HUDEP-2 (cell line): Measurements from ENCODE around the gene IQCN.

Experiments
- DNase-seq, 76 experiments: peaks; one replicate each; lab custom pipeline; 2025; ENCODE audit not compliant: unreplicated experiment in 76 of 76; lab: John Stamatoyannopoulos, UW

IQCN gene

DNA sequence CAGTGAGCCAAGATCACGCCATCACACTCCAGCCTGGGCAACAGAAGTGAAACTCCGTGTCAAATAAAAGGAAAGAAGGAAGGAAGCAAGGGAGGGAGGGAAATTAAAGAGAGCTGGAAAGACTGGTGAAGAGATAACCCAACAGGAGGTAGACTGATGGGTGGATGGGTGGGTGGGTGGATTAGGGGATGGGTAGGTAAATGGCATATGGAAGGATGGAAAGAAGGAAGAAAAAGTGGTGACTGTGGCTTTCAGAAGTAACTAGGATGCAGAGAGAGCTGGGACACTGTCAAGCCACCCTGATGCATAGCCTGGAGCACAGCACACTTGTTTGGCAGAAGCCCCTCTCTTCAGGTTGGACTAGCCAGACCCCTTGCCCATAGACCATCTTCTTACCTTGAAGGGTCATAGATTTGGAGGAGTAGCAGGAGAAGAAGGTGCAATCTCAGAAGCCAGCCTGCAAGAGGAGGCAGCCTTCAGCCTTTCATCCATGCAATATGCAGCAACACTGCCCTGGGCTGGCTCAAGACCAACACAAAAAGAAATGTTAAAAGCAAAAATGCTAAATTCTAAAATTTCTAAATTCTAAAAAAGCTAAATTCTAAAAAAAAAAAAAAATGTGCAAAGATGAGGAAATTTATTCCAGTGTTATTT, 5.1 kb downstream of the IQCN start:
- DNase-seq: no peak

DNA sequence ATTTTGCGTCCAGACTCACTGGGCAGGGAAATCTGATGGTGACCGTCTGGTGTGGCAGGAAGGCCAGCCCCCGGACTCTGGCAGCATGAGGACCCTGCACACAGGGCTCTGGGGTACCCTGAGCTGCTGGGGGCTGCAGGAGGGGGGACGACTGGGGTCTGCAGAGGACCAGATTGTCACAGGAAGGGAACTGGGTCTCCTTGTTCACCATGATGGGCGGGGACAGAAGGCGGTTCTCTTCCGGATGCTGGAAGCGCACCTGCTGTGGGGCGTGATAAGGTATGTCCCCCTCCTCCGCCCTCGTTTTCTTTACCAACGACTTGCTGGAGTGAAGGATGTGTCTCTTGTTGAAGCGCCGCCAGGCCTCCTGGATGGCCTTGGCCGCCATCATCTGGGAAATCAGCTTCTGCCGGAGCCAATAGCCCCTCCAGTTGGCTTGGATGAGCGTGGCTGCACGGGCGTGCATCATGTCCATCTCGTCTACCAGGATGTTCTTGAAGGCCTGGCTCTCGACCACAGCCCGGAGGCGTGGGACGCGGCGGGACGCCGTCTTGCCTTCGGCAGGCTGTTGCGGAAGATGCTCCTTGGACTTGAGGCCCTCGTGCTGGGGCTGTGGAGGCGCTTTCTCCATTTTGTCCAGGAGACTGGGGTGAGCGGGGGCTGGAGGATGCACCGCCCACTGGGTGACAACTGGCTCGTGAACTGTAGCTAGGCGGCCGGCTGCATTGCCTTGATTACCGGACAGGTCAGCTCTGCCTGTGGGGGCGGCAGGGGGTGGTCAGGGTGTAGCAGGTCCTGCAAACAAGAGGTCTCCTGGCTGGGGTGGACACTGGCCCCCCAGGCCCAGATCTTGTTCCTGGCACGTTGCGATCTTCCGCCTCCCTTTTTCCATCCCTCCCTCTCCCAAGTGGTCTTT, 7.2 kb downstream of the IQCN start:
- DNase-seq: no peak

DNA sequence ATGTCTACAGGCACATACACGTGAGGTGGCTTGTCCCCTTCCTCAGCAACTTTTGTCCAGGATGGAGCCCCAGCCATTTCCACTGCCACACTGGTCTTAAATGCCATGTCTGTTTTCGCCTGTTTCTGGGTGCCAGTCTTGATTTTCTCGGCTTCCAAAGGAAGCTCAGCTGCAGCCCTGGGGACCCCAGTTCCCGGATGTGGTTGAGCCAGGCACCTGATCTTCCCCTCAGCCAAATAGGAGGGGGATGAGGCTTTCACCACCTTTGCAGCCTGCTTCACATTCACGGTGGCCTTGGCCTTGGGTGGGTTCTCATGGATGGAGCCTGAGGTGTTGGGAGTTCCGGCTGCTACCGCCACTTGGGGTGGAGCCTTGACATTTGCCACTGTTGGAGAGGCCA, 8.7 kb downstream of the IQCN start:
- DNase-seq: no peak

DNA sequence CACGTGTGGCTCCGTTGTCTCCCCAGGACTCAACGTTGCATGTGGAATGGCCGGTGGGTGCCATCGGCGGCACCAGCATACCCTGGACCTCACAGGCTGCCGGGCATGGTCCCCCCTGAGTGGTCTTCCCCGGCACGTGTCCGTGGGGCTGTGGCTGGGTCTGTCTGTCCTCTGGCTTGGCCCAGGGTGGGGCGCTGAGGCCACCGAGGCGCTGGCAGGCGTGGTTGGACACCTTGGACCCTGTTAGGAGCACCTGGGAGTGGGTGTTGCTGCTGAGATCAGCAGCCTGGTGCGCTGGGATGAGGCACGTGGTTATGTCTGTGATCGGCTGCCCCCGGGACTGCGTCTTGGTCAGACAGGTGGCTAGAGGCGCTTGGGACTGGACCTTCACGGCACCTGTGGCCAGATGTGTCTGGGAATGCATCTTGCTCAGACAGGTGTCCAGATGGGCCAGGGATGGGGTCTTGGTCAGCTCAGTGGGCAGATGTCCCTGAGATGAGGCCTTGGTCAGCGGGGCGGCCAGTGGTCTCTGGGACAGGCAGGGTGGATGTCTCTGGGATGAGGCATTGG, 9.2 kb downstream of the IQCN start:
- DNase-seq: no peak

DNA sequence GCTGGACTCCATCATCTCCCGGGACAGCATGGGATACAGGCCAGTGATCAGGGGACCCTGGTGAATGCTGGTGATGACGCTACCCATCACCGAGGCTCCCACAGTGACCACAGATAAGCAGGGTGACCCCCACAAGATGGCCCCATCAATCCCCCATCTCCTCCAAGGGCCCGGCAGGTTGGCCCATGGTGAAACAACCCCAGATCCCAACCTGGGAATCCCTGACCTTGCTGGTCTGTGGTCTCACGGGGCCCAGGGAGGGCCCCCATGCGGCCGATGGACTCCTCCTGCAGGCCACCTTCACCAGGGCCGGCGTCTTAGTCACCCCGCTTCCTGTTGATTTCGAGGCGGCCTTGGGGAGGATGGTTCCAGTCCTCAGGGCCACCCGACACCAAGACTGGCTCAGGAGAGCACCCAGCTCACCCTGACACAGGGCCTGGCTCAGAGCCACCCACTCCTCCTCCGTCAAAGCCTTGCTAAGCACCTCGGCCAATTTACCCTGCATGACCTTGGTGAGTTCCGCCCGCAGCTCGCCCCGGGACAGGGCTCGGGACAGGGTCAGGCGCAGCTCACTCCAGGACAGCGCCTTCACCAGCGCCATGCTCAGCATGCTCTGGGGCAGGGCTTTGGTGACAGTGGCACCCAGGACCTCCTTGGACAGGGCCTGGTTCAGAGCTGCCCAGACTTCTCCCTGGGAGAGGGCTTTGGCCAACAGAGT, 10.0 kb downstream of the IQCN start:
- no peak for DNase-seq

DNA sequence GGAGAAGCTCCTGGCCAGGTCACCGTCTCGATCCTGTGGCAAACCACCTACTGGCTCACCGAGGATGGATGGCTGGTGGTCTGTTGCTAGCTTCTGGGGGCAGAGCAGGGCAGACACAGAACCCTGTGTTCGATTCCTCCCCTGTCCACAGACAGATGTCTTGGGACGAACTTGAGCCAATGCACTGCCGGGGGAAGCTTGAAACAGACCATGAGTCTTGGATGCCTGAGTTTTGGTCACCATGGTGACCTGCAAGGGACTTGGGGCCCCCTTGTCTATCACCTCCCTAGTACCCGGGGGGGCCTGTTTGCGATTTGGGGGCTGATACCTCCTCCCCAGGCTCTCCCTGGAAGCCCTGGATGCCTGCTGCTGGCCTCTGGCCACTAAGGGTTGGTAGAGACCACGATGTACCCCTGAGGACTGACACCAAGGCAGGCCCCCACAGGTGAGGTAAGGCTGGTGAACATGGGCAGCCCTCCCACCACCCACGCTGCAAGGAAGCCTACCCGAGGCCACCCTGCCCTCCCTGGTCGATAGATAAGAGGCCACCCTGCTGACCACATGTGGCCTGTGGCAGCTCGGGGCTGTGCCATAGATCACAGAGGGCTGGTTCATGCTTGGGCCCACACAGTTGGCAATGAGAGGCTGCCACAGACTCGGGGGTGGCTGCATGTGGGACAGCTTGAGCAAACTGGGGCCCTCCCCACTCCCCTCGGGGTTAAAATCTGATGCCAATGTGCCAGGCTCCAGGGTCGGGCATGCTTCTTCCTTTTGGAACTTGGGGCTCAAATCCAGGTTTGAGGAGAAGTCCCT, 10.7 kb downstream of the IQCN start:
- DNase-seq: no peak

DNA sequence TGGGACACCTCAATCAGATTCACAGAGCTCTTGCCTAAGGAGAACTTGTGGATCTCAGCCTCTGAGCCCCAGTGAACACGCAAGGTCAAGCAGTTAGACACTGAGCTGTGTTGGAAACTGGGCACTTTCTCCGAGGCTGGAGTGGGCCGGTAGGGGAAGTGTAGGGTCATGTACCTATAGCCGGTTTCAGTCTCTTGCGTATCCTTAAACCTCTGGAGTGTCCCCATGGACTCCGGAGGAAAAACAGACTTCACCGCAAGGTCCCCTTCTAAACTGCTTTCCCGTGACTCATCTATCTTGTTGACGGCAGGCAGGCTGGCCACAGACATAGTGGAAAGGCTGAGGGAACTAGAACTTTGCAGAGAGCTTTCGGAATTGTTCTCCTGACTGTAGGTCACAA, 11.3 kb downstream of the IQCN start:
- no peak for DNase-seq

DNA sequence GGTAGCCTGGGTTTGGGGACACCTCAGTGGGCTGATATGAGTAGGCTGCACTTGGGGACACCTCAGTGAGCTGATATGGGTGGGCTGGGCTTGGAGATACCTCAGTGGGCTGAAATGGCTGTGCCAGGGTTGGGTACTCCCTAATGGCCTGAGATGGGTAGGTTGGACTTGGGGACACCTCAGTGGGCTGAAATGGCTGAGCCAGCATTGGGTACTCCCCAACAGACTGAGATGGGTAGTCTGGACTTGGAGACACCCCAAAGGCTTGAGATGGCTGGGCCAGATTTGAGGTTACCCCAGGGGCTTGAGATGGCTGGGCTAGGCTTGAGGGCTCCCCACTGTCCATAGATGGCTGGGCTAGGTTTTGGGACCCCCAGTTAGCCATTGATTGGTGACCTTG, 12.1 kb downstream of the IQCN start:
- no peak for DNase-seq

DNA sequence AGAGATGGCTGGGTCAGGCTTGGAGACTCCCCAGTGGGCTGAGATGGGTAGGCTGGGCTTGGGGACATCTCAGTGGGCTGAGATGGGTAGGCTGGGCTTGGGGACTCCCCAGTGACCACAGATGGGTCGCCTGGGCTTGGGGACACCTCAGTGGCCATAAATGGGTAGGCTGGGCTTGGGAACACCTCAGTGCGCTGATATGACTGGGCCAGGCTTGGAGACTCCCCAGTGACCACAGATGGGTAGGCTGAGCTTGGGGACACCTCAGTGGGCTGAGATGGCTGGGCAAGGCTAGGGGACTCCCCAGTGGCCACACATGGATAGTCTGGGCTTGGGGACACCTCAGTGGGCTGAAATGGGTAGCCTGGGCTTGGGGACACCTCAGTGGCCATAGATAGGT, 12.8 kb downstream of the IQCN start:
- no peak for DNase-seq

DNA sequence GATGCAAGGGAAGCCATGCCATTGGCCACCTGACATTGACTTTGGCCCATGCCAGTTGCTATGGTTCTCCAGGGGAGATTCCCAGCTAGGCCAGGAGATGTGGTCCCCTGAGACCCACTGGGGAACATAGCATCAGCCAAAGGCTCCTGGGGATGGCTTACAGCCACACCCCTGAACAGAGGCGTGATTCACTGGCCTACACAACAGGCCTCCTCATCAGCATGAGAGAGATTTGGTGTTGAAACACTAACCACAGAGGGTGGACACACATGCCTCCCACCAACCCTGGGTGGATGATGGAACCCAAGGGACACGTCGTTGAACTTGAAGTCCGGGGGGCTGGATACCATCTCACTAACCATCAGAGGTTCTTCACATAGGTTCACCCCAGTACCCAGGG, 14.4 kb downstream of the IQCN start:
- DNase-seq: no peak

DNA sequence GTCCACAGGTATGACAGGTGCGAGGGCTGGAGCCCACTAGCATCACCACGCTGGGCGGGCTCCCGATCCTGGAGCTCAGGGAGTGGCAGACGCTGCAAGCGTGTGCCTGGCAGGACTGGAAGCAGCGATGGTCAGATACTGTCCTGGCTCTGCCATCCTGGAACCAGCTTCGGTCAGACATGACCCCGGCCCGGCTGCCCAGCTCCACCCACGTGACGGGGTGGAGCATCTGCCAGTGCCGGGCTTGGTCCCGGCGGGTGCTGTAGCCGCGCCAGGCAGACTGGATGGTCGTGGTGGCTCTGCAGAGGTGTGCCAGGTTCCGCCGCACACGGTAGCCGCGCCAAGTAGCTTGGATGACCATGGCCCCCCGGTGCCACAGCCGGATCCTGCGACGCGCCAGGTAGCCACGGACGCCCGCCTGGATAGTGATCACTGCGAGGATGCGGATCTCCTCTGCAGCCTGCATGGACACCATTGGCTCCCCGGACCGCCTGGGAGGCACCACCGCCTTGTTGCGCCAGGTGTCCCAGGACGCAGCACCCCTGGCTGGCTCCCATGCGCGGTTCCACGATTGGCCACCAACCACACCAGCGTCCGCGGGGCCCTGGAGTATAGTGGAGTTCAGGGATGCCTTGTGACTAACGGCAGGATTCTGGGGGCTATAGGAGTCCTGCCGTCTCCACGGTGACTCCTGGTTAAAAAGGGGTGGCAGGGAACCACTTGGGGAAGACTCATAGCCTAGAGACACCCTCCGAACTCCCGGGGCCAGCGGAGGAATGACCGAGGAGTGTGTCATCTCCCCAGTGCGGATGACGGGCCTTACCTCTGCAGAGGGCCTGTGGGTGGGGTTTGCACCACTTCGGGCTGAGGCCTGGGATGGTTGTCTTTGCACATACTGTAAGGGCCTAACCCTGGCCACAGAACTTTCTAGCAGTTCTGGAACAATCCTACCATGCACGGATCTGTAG, 16.5 kb downstream of the IQCN start:
- DNase-seq: no peak

DNA sequence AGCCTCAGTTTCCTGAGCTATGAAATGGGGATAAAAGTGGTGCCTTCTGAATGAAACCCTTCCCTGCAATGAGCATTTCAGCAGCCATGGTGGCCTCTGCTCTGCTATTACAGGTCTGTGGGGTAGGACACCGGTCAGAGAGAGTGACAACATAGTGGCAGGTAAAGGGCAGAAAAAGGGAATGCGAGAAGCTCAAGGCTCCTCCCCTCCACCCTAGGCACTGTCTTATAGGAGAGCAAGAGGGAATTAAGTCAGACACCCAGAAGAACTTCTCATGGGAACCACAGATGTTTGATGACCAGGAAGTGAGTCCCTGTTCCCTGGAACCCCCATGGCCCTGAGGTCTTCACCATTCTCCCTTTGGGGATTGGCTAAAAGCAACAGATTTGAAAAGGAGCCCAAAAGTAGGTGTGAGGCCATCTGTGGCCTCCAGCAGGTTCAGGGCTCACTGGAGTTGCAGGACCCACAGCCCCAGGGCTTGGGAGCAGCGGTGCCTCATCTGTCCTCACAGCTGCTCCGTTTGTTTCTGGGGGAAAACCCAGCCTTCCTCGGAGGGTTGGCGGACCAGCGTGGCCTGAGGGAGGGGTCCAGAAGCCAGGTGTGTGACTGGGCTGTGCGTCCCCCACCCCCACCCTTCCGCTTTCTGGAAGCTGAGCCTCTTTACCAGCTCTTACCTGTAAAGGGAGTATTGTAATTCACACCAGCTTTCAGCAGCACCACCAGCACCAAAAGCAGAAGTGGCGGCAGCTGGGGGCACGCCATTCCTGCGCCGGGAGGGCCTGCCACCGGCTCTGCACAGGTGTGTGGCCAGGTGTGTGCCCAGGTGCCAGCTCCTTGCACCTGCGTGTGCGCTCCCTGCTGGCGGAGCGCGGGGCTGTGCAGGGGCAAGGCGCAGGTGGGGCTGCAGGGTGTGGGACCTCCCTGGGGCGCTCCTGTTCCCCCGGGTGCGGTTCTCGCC, 19.4 kb downstream of the IQCN start:
- no peak for DNase-seq

DNA sequence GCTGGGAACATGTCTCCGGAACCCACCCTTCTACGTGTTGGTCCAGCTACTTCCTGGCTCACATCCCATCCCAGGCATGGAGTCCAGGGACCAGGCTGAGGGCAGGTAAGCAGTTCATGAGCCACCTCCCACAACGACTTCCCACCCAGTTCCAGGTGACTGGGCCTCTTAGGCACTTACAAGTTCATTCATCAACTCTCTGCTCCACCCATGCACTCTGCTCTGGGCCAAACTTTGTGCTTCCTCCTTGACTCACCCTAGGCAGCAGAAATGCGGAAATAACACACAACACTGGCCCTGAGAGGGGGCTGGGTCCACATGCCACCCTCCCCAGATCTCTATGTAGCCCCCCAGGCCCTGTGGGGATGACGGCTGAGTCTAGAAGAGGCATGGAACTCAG, 20.5 kb downstream of the IQCN start:
- no peak for DNase-seq

DNA sequence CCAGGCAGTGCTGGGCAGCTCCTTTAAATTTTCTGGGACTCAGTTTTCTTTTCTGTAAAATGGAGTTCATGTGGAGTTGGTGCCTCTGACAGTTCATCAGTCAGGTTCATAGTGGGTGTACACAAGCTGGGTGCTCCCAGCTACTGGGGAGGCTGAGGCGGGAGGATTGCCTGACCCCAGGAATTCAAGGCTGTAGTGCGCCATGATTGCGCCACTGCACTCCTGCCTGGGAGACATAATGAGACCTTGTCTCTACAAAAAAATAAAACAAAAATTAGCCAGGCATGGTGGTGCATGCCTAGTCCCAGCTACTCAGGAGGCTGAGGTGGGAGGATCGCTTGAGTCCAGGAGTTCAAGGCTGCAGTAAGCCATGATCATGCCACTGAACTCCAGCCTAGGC, 21.1 kb downstream of the IQCN start:
- DNase-seq: no peak

DNA sequence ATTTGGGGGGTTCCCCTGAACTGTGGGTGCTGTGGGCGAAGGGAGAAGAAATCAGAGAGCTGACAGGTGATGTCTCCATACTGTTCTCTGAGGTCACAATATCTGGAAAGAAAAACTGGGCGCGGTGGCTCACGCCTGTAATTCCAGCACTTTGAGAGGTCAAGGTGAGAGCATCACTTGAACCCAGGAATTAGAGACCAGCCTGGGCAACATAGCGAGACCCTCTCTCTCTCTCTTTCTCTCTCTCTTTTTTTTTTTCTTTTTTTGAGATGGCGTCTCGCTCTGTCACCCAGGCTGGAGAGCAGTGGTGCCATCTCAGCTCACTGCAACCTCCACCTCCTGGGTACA, 21.9 kb downstream of the IQCN start:
- no peak for DNase-seq

DNA sequence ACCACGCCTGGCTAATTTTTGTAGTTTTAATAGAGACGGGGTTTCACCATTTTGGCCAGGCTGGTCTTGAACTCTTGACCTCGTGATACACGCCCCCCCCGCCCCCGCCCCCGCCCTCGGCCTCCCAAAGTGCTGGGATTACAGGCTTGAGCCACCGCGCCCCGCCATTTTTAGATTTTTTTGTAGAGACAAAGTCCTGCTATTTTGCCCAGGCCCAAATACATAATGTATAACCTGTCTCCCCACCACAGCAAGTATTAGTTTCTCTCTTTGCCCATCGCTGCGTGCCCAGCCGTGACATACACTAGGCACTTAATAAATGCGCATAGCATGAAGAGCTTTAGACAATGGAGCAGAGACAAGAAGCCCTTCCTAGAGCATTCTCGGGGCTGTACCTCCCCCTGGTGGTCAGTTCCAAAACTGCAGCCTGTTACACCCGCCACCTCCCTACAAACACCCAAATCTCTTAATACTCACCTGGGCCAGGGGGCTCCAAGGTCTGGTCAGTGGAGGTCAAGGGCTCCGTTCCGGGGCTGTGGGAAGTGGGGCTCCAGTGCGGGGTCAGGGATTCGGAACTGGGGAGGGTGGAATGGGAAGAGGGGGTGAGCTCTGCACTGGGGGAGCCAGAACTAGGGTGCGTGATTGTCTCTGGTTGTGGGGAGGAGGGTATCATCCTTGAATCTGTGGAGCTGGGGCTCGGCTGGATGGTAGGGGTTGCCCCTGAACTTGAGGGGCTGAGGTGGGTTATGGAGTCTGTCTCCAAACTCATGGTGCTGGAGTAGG, 22.5 kb downstream of the IQCN start:
- DNase-seq: peak in 63 of 76 experiments; percentile 13 to 84 (median 59)

DNA sequence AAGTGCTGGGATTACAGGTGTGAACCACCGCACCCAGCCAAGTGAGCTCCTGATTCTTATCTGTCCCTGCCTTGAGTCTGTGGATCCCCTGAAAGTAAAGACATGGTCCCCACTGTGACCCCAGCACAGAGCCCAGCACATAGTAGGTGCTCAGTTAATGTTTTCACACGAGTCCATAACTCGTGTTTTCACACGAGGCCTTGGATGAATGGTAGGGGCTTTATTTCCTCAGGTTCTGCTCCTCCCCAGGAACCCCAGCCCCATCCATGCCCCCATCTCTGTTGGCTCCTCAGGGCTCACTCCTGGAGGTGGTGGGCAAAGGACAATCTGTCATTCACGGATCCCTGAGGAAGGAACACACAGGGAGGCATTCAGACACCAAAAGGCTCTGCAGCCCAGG, 24.4 kb downstream of the IQCN start:
- no peak for DNase-seq

DNA sequence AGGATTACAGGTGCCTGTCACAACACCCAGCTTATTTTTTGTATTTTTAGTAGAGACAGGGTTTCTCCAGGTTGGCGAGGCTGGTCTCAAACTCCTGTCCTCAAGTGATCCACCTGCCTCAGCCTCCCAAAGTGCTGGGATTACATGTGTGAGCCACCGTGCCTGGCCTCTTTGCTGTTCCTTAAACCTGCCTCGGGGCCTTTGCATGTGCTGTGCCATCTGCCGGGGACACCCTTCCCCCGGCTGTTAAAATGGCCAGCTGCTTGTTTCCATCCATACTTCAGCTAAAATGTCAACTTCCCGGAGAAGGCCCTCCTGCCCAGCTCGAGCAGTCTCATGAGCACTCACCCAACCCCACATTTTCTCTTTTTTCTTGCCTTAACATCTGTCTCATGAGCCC, 29.0 kb downstream of the IQCN start:
- DNase-seq: no peak
